Lower leg skin (tissue), 3 donors: ENCODE data around the gene LMF1.

Source experiments
- CTCF ChIP-seq, 3 donors: fragments of 450-650 bp; IDR thresholded peaks; one replicate each; pipeline ENCODE4 v1.5.1; 2016; ENCODE audit warnings: antibody characterized with exemption in 3 of 3, mild to moderate bottlenecking in 3 of 3, moderate library complexity in 2 of 3
- POLR2A ChIP-seq, 2 donors: fragments of 450-650 bp; IDR thresholded peaks; one replicate each; pipeline ENCODE4 v1.6.1; 2016 to 2017; ENCODE audit warnings: antibody characterized with exemption in 2 of 2, mild to moderate bottlenecking in 1 of 2, moderate library complexity in 1 of 2

- no peak for TF ChIP-seq CTCF (IDR thresholded peaks at IDR 0.05)
- no peak for TF ChIP-seq POLR2A (IDR thresholded peaks at IDR 0.05)
Observed at GRCh38 chr16:813204-813915, 157.4 kb downstream of the LMF1 start.
